Measurements from ENCODE around the gene POLR1A. TPM values are rescaled to one million over a fixed set of nuclear protein-coding genes. Genes with fewer than 3 reads are reported as not detected.

The POLR1A gene
- total RNA-seq, 1 donor from 2014 or later = 45.2 TPM

DNA sequence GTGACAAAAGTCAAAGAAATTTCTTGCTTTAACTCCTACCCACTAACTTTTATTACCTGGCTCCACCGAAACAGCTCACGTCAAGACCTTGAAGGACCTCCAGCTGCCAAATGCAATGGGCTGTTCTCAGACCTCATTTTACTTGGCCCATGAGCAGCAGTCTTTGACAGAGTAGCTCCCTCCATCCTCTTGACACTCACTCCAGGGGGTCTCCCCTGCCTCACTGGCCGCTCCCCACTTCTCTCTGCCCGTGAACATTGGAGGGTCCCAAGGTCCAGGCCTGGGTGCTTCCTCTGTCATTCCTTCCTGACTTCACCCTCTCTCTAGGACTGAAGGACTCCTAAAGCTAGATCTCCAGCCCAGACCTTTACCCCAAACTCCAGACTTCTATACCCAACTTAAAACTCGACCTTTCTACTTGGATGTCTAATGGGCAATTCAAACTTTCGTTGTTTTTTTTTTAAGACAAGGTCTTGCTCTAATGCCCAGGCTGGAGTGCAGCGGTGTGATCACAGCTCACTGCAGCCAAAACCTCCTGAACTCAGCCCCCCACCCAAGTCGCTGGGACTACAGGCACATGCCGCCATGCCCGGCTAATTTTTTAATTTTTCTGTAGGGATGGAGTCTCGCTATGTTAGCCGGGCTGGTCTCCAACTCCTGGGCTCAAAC lies 124.0 kb downstream of the POLR1A start:
- Mint-ChIP-seq H3K27me3 (ENCODE audit: low read depth, unreplicated experiment) (peaks cover 26% of the 10 kb centered on the region), H3K4me3 (ENCODE audit: unreplicated experiment) (no peak overlapping the region), H3K9me3 (ENCODE audit: unreplicated experiment) (peaks cover 4% of the 10 kb centered on the region), H3K4me1 (ENCODE audit: low read depth, unreplicated experiment) (no peaks in the 10 kb centered on the region), H3K27ac (ENCODE audit: unreplicated experiment) (no peak overlapping the region), H3K36me3 (ENCODE audit: low read depth, unreplicated experiment) (no peaks in the 10 kb centered on the region)
- FAIRE-seq = no peak
- H3K9me3 ChIP-seq (ENCODE audit: insufficient read depth, low read depth, low read length) = no peaks in the 10 kb centered on the region
- DNase-seq (ENCODE audit: low read depth) = no peak
- no peaks in the 10 kb centered on the region for H3K79me2 ChIP-seq (ENCODE audit: insufficient read depth, low read length)
- no peaks in the 10 kb centered on the region for H4K20me1 ChIP-seq (ENCODE audit: insufficient read depth, low read length)
- peaks cover 2% of the 10 kb centered on the region for H3K27me3 ChIP-seq (ENCODE audit: insufficient read depth, low read length)
- no peak for TF ChIP-seq EZH2 (IDR thresholded peaks at IDR 0.05; ENCODE audit: insufficient read depth, low read length)
- TF ChIP-seq CTCF (IDR thresholded peaks at IDR 0.05; ENCODE audit: insufficient read depth, low read depth, low read length) = no peak
- H3K36me3 ChIP-seq (ENCODE audit: insufficient read depth, low read length) = no peaks in the 10 kb centered on the region
- no peak overlapping the region for H3K9ac ChIP-seq (ENCODE audit: low read length)
- H3K4me1 ChIP-seq (ENCODE audit: insufficient read depth, low read length) = no peaks in the 10 kb centered on the region
- no peak overlapping the region for H3K4me2 ChIP-seq (ENCODE audit: low read length)
- no peak overlapping the region for H3K27ac ChIP-seq (ENCODE audit: low read depth, low read length)
- no peak overlapping the region for H3K4me3 ChIP-seq (ENCODE audit: insufficient read depth, low read depth, low read length)
- no peak overlapping the region for H2AFZ ChIP-seq (ENCODE audit: low read depth, low read length)

DNA sequence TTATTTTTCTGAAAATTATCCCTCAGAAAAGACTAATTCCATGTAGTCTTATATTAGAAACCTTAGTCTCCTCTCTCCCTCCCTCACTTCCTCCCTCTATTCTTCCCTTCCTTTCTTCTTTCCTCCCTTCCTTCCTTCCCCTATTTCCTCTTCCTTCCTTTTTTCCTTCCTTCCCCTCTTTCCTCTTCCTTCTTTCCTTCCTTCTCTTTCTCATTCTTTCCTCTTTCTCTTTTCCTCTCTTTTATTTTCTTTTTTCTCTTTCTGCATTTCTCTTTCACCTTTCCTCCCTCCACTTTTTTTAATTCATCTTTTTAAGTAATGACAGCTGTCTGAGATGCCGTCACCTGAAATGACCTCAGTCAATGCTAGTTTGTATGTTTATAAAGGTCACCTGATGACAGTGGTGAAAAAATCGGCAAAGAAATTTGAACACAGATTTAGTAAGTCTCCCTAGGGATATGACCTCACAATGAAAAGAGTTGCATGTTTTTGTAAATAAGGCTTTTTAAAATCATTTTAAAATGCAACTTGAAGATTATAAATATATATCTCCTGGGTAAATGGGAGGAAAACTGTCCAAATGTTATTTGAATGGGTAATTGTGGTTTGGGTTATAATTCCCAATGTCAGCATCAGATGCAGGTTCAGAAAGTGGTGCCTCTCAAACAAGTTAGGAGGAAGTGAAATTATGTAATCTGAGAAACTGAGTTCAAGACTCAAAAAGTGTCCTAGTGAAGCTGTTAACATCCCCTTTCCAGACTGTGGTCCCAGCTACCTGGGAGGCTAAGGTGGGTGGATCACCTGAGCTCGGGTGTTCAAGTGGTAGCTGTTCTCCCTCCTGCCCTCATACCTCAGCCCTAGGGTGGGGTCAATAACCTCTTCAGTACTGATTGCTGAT lies 126.6 kb downstream of the POLR1A start:
- FAIRE-seq (no peak), DNase-seq (ENCODE audit: low read depth) (no peak)
- H3K4me3 Mint-ChIP-seq (ENCODE audit: unreplicated experiment) = no peak overlapping the region
- Histone ChIP-seq H3K27me3 (ENCODE audit: insufficient read depth, low read length) (peaks cover 15% of the 10 kb centered on the region), H3K4me2 (ENCODE audit: low read length) (no peak overlapping the region), H3K9me3 (ENCODE audit: insufficient read depth, low read depth, low read length) (no peaks in the 10 kb centered on the region), H2AFZ (ENCODE audit: low read depth, low read length) (no peak overlapping the region), H3K79me2 (ENCODE audit: insufficient read depth, low read length) (no peaks in the 10 kb centered on the region), H3K4me3 (ENCODE audit: insufficient read depth, low read depth, low read length) (no peak overlapping the region), H3K4me1 (ENCODE audit: insufficient read depth, low read length) (no peaks in the 10 kb centered on the region), H3K9ac (ENCODE audit: low read length) (no peak overlapping the region), H3K27ac (ENCODE audit: low read depth, low read length) (no peak overlapping the region), H3K36me3 (ENCODE audit: insufficient read depth, low read length) (no peaks in the 10 kb centered on the region), H4K20me1 (ENCODE audit: insufficient read depth, low read length) (no peaks in the 10 kb centered on the region)
- H3K27me3 Mint-ChIP-seq (ENCODE audit: low read depth, unreplicated experiment) = peaks cover 45% of the 10 kb centered on the region
- H3K27ac Mint-ChIP-seq (ENCODE audit: unreplicated experiment) = no peak overlapping the region
- peaks cover 7% of the 10 kb centered on the region for H3K9me3 Mint-ChIP-seq (ENCODE audit: unreplicated experiment)
- no peaks in the 10 kb centered on the region for H3K4me1 Mint-ChIP-seq (ENCODE audit: low read depth, unreplicated experiment)
- no peaks in the 10 kb centered on the region for H3K36me3 Mint-ChIP-seq (ENCODE audit: low read depth, unreplicated experiment)
- TF ChIP-seq CTCF (IDR thresholded peaks at IDR 0.05; ENCODE audit: insufficient read depth, low read depth, low read length) = no peak
- no peak for TF ChIP-seq EZH2 (IDR thresholded peaks at IDR 0.05; ENCODE audit: insufficient read depth, low read length)
